Lung (tissue), 12 donors: ENCODE measurements around the gene IFIT2. TPM values are rescaled to one million over a fixed set of nuclear protein-coding genes. Genes with fewer than 3 reads are reported as not detected.

Experiments used
- ATAC-seq: fragments of 200-7000 bp; cut with Tn5 transposase; one replicate; pipeline ENCODE4 v1.9.1; 2020; ENCODE audit warnings: moderate number of reproducible peaks; ENCODE audit not compliant: insufficient read depth, low FRiP score
- DNase-seq, 3 donors: peaks; one replicate each; pipeline ENCODE4 v3.0.0-alpha.2; 2013 to 2017
- H3K27ac ChIP-seq, 2 donors: one replicate each; pipeline ENCODE4 v1.5.1; 2013; ENCODE audit warnings: mild to moderate bottlenecking in 2 of 2, moderate library complexity in 2 of 2, control low read depth in 1 of 2, inconsistent platforms in 1 of 2, low read depth in 1 of 2, low read length in 1 of 2
- H3K27me3 ChIP-seq, 3 donors: one replicate each; pipeline ENCODE4 v1.5.1; 2013; ENCODE audit warnings: low read length in 2 of 3; ENCODE audit not compliant: control insufficient read depth in 3 of 3, insufficient read depth in 3 of 3
- H3K36me3 ChIP-seq, 4 donors: one replicate each; pipeline ENCODE4 v1.5.1; 2013; ENCODE audit warnings: low read length in 4 of 4, mild to moderate bottlenecking in 1 of 4, moderate library complexity in 1 of 4; ENCODE audit not compliant: control insufficient read depth in 4 of 4, insufficient read depth in 4 of 4
- H3K4me1 ChIP-seq, 5 donors: one replicate each; pipeline ENCODE4 v1.5.1; 2013; ENCODE audit warnings: low read length in 5 of 5, mild to moderate bottlenecking in 2 of 5, moderate library complexity in 1 of 5; ENCODE audit not compliant: control insufficient read depth in 5 of 5, insufficient read depth in 5 of 5
- H3K4me3 ChIP-seq: one replicate; pipeline ENCODE4 v1.5.1; 2013; ENCODE audit warnings: mild to moderate bottlenecking, control low read depth, moderate library complexity
- H3K9ac ChIP-seq, 2 donors: one replicate each; pipeline ENCODE4 v1.5.1; 2013; ENCODE audit warnings: low read length in 2 of 2, control low read depth in 1 of 2; ENCODE audit not compliant: insufficient read depth in 1 of 2
- H3K9me3 ChIP-seq, 4 donors: one replicate each; pipeline ENCODE4 v1.5.1; 2013; ENCODE audit warnings: low read length in 3 of 4, mild to moderate bottlenecking in 1 of 4, moderate library complexity in 1 of 4; ENCODE audit not compliant: control insufficient read depth in 4 of 4, insufficient read depth in 3 of 4
- CTCF ChIP-seq: IDR thresholded peaks from 2 replicates; pipeline ENCODE4 v1.5.1; 2012; ENCODE audit warnings: mild to moderate bottlenecking; ENCODE audit errors: control extremely low read depth, extremely low read depth
- WGBS, 2 donors: extraction: QIAGEN DNeasy Blood & Tissue Kit; methylation state at CpG; one replicate each; pipeline ENCODE4 v1.1.7; 2013; 5-methylcytosine and 5-hydroxymethylcytosine counted together
- polyA plus RNA-seq, 2 donors: library from polyadenylated mRNA; stranded (reverse); fragments of 200-250 nt; gene quantifications; one replicate each; pipeline ENCODE4 v1.2.1, GENCODE V29; 2013
- total RNA-seq, 2 donors: library from RNA; depleted of rRNA in 1 of 2; stranded (reverse); fragments of >200 nt in 1 of 2; gene quantifications; one replicate each; pipeline ENCODE4 v1.2.1, GENCODE V29; 2014 to 2021
- donor health status: control.
- donor health status: control.
- donor health status: Bipolar disorder and iron deficiency.
- donor health status: healthy.
- donor health status: DM: yes; HTN: yes; CAD: no.

The IFIT2 gene
- total and polyA plus RNA-seq, 4 donors: 8.1 to 17.8 (median 14.1) TPM

- no peak for TF ChIP-seq CTCF
- H3K9me3 ChIP-seq: no peaks in the 10 kb centered on the region
- WGBS, 2 donors: 95 to 97% methylated on average over 6 of the region's 6 CpGs
- peaks cover 4 to 14% (median 6%) of the 10 kb centered on the region in 4 donors for H3K36me3 ChIP-seq
- DNase-seq (no peak), ATAC-seq (no peak)
- H3K9ac ChIP-seq: no peak overlapping the region
- H3K4me1 ChIP-seq: peaks cover 2 to 13% (median 8%) of the 10 kb centered on the region in 5 donors
- H3K4me3 ChIP-seq: no peak overlapping the region
- H3K27me3 ChIP-seq: no peaks in the 10 kb centered on the region
- H3K27ac ChIP-seq: no peak overlapping the region
These were observed 6.4 kb downstream of the IFIT2 start for GRCh38 chr10:89308266-89308665.

DNA sequence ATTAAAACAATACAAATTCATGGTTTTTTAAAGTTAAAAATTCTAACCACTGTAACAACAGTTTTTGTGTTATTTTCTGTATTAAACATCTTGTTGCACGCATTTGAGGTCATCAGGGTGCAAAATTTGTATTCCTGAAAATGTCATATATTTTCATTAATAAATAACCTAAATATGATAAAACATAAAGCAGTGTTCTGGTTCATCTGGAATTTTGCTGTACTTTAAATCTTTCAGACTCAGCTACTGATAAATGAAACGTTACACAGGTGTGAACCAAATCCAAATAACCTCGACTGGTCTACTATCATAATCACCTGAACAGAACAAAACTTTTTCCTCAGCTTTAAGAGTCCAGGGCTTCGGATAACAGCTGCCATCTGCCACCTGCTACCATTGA is 6.9 kb downstream of the IFIT2 start:
- no peak for ATAC-seq
- H3K27me3 ChIP-seq: no peaks in the 10 kb centered on the region
- no peak overlapping the region for H3K9ac ChIP-seq
- H3K4me3 ChIP-seq: no peak overlapping the region
- H3K27ac ChIP-seq: no peak overlapping the region
- H3K9me3 ChIP-seq: no peaks in the 10 kb centered on the region
- TF ChIP-seq CTCF: no peak
- 94 to 96% methylated on average over 4 of the region's 4 CpGs for WGBS, 2 donors
- H3K4me1 ChIP-seq: peaks cover under 1 to 10% (median 4%) of the 10 kb centered on the region in 5 donors
- H3K36me3 ChIP-seq: peaks cover 4 to 14% (median 6%) of the 10 kb centered on the region in 4 donors
- no peak for DNase-seq

DNA sequence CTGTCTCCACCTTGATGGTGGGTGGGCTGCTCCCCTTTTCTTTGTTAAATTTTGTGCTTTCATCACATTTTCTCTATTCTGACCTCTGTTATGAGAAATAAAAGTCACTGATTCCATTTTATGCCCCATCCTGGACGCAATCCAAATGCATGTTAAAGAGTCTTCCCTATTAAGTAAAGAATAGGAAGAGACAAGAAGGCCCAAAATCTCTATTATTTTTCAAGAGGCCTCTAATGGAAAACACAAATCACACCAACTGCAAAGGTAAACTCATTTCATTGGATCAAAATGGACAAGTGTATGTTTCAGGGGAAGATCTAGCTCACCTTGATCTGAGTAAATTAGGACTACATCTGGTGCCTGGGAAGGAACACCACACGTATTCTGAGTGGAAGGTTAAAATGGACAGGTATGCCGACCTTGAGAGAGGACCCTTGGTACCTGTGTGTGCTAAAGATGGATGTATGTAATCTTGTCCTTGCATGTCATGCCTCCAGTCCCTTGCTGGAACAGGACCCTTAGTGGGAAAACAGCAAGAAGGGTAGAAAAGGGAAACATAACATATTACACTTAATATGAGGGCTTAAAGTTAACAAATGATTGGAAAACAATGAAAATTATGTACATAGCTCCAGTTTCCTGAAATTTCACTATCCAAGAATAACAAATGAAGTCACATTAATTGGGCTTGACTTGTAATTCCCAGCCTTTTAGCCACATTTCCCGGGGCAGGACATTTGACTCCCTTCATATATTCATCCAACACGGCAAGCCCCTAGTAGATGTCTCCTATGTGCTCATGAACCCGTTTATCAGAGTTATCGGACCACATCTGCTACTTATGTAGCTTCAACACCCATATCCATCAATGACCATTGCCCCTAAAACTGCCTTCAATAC is 7.6 kb downstream of the IFIT2 start:
- Histone ChIP-seq H3K27ac (no peak overlapping the region), H3K27me3 (no peaks in the 10 kb centered on the region), H3K4me1 (peaks cover 0 to 5% (median 0%) of the 10 kb centered on the region in 5 donors), H3K36me3 (peaks cover 4 to 14% (median 6%) of the 10 kb centered on the region in 4 donors), H3K9me3 (no peaks in the 10 kb centered on the region), H3K9ac (no peak overlapping the region), H3K4me3 (no peak overlapping the region)
- ATAC-seq (no peak), DNase-seq (no peak)
- WGBS, 2 donors: 93 to 98% methylated on average over 7 of the region's 7 CpGs
- no peak for TF ChIP-seq CTCF
